ENCODE data around the gene PLXND1. TPM values are rescaled to one million over a fixed set of nuclear protein-coding genes. Genes with fewer than 3 reads are reported as not detected.
A peak's percentile ranks its signal among the peaks of the same experiment; 100 is the strongest.

PLXND1 gene
- total and polyA plus RNA-seq, 2 donors (not counting 1 experiment from before 2014, with no cell fraction given) = 3.3 to 74.4 TPM

DNA sequence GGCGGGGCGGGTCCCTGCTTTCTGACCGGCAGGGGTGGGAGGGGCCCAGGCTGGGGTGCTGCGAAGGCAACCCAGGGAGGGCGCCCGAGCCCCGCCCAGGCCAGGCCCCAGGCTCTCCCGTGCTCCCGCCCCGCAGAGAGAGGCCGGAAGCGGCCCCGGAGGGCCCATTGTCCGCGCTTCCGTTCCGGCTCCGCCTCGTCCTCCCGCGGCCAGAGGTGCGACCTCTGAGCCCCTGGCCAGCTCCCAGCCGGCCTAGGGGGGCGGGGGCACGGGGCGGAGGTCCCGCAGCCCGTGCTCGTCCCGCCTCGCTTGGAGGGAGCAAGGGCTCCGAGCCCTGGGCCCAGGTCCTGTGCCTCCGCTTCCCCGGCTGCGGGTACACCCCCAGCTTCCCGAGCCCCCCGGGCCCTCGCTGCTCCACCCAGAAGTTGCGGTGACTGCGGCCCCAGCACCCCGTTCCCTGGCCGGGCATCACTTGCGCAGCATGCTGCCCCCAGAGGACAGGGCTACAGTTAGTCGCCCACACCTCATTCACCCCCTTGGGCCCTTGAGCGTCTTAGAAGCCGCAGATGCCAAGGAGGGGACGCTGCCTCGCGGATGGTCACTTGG, 20.4 kb upstream of the PLXND1 start:
- peak overlapping the region; percentile 88 for H3K27ac Mint-ChIP-seq
- H3K27ac ChIP-seq (ENCODE audit: low read length in 2 of 2) = peak overlapping the region in 1 of 2 donors; percentile 37
- CTCF ChIA-PET = interaction anchor here (0.8 to 6.3 kb wide), 9 partner anchors 10 to 307 kb away, joined by 3 to 85 read pairs (median 3); partner anchors contain the start of gene TMCC1

More for the DNA sequence above, 20.4 kb upstream of the PLXND1 start:
- Mint-ChIP-seq H3K4me3 (peak overlapping the region; percentile 98), H3K9me3 (ENCODE audit: insufficient read depth) (no peaks in the 10 kb centered on the region), H3K4me1 (peaks cover 17% of the 10 kb centered on the region), H3K27me3 (no peaks in the 10 kb centered on the region)
- Histone ChIP-seq H3K4me1 (ENCODE audit: control insufficient read depth in 2 of 2, insufficient read depth in 2 of 2, low read length in 2 of 2) (peaks cover 5 to 18% of the 10 kb centered on the region in 2 donors), H3K79me2 (ENCODE audit: control insufficient read depth, insufficient read depth, low read length) (no peaks in the 10 kb centered on the region), H3K4me2 (replicated peaks; ENCODE audit: low read depth, low read length, poor library complexity, severe bottlenecking) (peak overlapping the region; percentile 100), H3K9me3 (ENCODE audit: control extremely low read depth in 1 of 3, control insufficient read depth in 2 of 3, insufficient read depth in 1 of 3, low read length in 2 of 3) (no peaks in the 10 kb centered on the region), H2AFZ (ENCODE audit: insufficient read depth, low read depth, low read length, poor library complexity, severe bottlenecking) (peak overlapping the region; percentile 91), H3K27me3 (replicated peaks in 1 of 4; ENCODE audit: control extremely low read depth in 1 of 4, control insufficient read depth in 3 of 4, insufficient read depth in 4 of 4, low read length in 3 of 4) (no peaks in the 10 kb centered on the region), H4K20me1 (ENCODE audit: control insufficient read depth, insufficient read depth, low read length, poor library complexity, severe bottlenecking) (no peaks in the 10 kb centered on the region), H3K4me3 (ENCODE audit: control extremely low read depth in 1 of 5, extremely low read depth in 1 of 5, insufficient read depth in 1 of 5, low read depth in 2 of 5, low read length in 4 of 5) (peak overlapping the region; percentile 46 to 86 (median 72)), H3K9ac (ENCODE audit: low read length) (peak overlapping the region; percentile 81), H3K36me3 (replicated peaks in 1 of 2; ENCODE audit: control extremely low read depth in 1 of 2, control insufficient read depth in 1 of 2, extremely low read depth in 1 of 2, insufficient read depth in 2 of 2, low read length in 1 of 2) (no peaks in the 10 kb centered on the region)
- ATAC-seq (ENCODE audit: low read depth) (peak; percentile 92), DNase-seq (peak; percentile 67)
- intact Hi-C loops (cut with micrococcal nuclease) = loop anchor here (1.0 to 5.0 kb wide), 7 partner anchors 20 to 485 kb away; partner anchors contain the start of genes IFT122, PLXND1 and TMCC1
- POLR2A ChIA-PET = interaction anchor here (0.6 to 2.3 kb wide), 6 partner anchors 21 to 137 kb away, joined by 3 to 24 read pairs (median 5); no protein-coding TSS in a partner anchor
- TF ChIP-seq, protein P1, sequence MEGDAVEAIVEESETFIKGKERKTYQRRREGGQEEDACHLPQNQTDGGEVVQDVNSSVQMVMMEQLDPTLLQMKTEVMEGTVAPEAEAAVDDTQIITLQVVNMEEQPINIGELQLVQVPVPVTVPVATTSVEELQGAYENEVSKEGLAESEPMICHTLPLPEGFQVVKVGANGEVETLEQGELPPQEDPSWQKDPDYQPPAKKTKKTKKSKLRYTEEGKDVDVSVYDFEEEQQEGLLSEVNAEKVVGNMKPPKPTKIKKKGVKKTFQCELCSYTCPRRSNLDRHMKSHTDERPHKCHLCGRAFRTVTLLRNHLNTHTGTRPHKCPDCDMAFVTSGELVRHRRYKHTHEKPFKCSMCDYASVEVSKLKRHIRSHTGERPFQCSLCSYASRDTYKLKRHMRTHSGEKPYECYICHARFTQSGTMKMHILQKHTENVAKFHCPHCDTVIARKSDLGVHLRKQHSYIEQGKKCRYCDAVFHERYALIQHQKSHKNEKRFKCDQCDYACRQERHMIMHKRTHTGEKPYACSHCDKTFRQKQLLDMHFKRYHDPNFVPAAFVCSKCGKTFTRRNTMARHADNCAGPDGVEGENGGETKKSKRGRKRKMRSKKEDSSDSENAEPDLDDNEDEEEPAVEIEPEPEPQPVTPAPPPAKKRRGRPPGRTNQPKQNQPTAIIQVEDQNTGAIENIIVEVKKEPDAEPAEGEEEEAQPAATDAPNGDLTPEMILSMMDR (IDR thresholded peaks at IDR 0.05) = no peak
- TF ChIP-seq EZH2 (IDR thresholded peaks at IDR 0.05; ENCODE audit: borderline replicate concordance, insufficient read depth, low read depth, low read length, poor library complexity, severe bottlenecking) = no peak
- under 1% methylated on average over 49 of the region's 49 CpGs for WGBS (ENCODE audit: insufficient coverage)
